Measurements from ENCODE around the gene AATF. TPM values are rescaled to one million over a fixed set of nuclear protein-coding genes. Genes with fewer than 3 reads are reported as not detected.

Gene AATF
- total RNA-seq, 1 donor from 2014 or later, result 54.0 TPM

- H3K4me3 ChIP-seq (ENCODE audit: low read depth, low read length), result no peak overlapping the region
- FAIRE-seq (no peak), DNase-seq (ENCODE audit: low read depth) (no peak)
- H3K36me3 ChIP-seq (ENCODE audit: control insufficient read depth, insufficient read depth, low read length), result no peaks in the 10 kb centered on the region
- TF ChIP-seq CTCF (IDR thresholded peaks at IDR 0.05; ENCODE audit: insufficient read depth, low read length, severe bottlenecking), result no peak
- H3K27me3 ChIP-seq (ENCODE audit: control insufficient read depth, insufficient read depth, low read length), result no peaks in the 10 kb centered on the region
Measured at GRCh38 chr17:37039269-37039668, 90.5 kb downstream of the AATF start.

GRCh38 chr17:37041932-37042331, 93.2 kb downstream of the AATF start:
- FAIRE-seq (no peak), DNase-seq (ENCODE audit: low read depth) (no peak)
- Histone ChIP-seq H3K36me3 (ENCODE audit: control insufficient read depth, insufficient read depth, low read length) (peaks cover 2% of the 10 kb centered on the region), H3K27me3 (ENCODE audit: control insufficient read depth, insufficient read depth, low read length) (no peaks in the 10 kb centered on the region), H3K4me3 (ENCODE audit: low read depth, low read length) (no peak overlapping the region)
- TF ChIP-seq CTCF (IDR thresholded peaks at IDR 0.05; ENCODE audit: insufficient read depth, low read length, severe bottlenecking), result no peak

GRCh38 chr17:37043201-37043600, 94.4 kb downstream of the AATF start:
- peaks cover 2% of the 10 kb centered on the region for H3K36me3 ChIP-seq (ENCODE audit: control insufficient read depth, insufficient read depth, low read length)
- FAIRE-seq (no peak), DNase-seq (ENCODE audit: low read depth) (peak; percentile 20)
- no peaks in the 10 kb centered on the region for H3K27me3 ChIP-seq (ENCODE audit: control insufficient read depth, insufficient read depth, low read length)
- TF ChIP-seq CTCF (IDR thresholded peaks at IDR 0.05; ENCODE audit: insufficient read depth, low read length, severe bottlenecking), result no peak
- no peak overlapping the region for H3K4me3 ChIP-seq (ENCODE audit: low read depth, low read length)

- Histone ChIP-seq H3K36me3 (ENCODE audit: control insufficient read depth, insufficient read depth, low read length) (peaks cover 5% of the 10 kb centered on the region), H3K27me3 (ENCODE audit: control insufficient read depth, insufficient read depth, low read length) (no peaks in the 10 kb centered on the region), H3K4me3 (ENCODE audit: low read depth, low read length) (no peak overlapping the region)
- no peak for TF ChIP-seq CTCF (IDR thresholded peaks at IDR 0.05; ENCODE audit: insufficient read depth, low read length, severe bottlenecking)
- DNase-seq (ENCODE audit: low read depth), result no peak
- FAIRE-seq, result no peak
Measured at GRCh38 chr17:37045351-37045922, 96.7 kb downstream of the AATF start.

- Histone ChIP-seq H3K36me3 (ENCODE audit: control insufficient read depth, insufficient read depth, low read length) (peaks cover 8% of the 10 kb centered on the region), H3K4me3 (ENCODE audit: low read depth, low read length) (no peak overlapping the region), H3K27me3 (ENCODE audit: control insufficient read depth, insufficient read depth, low read length) (no peaks in the 10 kb centered on the region)
- DNase-seq (ENCODE audit: low read depth) (peak; percentile 64), FAIRE-seq (no peak)
- TF ChIP-seq CTCF (IDR thresholded peaks at IDR 0.05; ENCODE audit: insufficient read depth, low read length, severe bottlenecking), result peak; percentile 91
Measured at GRCh38 chr17:37047631-37048104, 98.9 kb downstream of the AATF start.

GRCh38 chr17:37048811-37049210, 100.1 kb downstream of the AATF start:
- H3K27me3 ChIP-seq (ENCODE audit: control insufficient read depth, insufficient read depth, low read length), result no peaks in the 10 kb centered on the region
- H3K4me3 ChIP-seq (ENCODE audit: low read depth, low read length), result no peak overlapping the region
- DNase-seq (ENCODE audit: low read depth) (no peak), FAIRE-seq (no peak)
- peaks cover 8% of the 10 kb centered on the region for H3K36me3 ChIP-seq (ENCODE audit: control insufficient read depth, insufficient read depth, low read length)
- no peak for TF ChIP-seq CTCF (IDR thresholded peaks at IDR 0.05; ENCODE audit: insufficient read depth, low read length, severe bottlenecking)

All from bronchial epithelial cell (primary cell).